Anterior cingulate cortex (tissue), 58 donors: ENCODE results near the gene ARID1B.
A peak's percentile ranks its signal among the peaks of the same experiment; 100 is the strongest.

Source experiments
- DNase-seq, 58 donors: peaks; one replicate each; lab custom pipeline; 2025; lab: John Stamatoyannopoulos, UW

ARID1B gene

DNA sequence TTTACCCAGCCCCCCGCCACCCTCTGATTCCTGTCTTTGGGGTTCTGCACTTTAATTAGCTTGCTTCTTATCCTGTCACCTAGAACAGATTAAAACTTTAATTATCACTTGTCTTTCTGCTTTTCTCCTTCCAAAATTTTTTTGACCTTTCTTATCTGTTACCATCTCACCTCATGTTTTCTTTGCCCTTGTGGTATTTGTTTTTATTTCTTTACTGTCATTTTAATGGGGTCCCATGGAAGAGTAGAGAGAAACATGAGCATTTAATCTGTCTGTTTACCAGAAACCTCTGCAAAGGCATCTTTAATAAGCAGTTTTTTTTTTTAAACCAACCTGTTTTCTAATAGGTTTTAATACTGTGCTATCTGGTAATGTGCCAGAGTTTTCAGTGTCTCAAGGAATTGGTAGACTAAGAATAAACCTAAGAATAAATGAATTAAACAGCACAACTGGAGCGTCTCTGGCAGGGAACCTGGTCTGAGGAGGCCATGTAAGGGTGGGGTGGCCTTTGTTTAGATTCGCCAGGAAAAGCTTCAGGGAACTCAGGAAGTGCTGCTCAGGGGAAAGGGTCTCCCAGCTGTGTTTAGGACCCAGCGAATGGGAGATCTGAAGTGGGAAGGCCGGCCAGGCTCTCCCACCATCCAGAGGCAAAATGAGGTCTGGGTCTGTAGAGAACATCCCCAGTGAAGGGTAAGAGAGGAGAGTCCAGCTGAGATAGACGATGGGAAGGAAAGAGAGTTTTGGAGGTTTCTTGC is 69.8 kb downstream of the ARID1B start:
- DNase-seq: no peak

DNA sequence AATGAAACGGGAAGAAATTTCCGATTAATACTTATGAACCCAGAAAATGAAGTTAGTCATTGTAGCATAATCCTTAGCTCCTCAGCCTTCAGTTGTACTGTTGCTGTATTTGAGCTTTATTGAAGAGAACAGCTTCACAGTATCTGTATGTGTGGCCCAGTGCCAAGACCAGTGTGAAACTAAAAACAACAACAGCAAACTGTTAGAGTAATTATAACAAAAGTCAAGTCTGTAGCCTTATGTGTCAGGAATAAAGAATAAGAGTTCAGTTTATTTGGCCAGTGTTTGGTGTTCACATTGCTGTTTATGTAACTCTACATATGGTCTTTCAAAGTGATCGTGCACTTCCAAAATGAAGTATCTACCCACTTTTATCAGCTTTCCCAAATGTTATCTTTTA is 70.9 kb downstream of the ARID1B start:
- DNase-seq: peak in 1 of 58 donors; percentile 45

GRCh38 chr6:156848533-156848932 is 71.4 kb downstream of the ARID1B start:
- peak in 3 of 58 donors; percentile 12 to 57 (median 32) for DNase-seq

DNA sequence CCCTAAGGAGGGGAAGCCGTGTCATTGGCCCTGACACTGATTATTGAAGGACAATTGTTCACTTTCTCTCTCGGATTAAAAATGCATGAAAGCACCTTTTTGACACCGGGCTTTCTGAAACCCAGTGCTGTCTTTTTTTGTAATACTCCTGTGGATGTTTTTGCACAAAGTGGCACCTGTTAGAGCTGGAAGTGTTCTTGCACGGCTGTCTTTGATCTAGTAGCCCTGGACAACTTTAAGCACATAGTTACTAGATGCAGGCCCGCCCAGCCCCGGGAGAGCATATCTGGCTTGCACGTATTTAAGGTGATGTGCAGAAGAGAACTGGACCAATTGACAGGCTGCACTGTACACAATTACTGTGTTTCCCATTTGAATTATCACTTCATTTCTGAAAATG is 72.6 kb downstream of the ARID1B start:
- no peak for DNase-seq

GRCh38 chr6:156850353-156850752 is 73.2 kb downstream of the ARID1B start:
- no peak for DNase-seq

GRCh38 chr6:156851454-156851921 is 74.3 kb downstream of the ARID1B start:
- no peak for DNase-seq

DNA sequence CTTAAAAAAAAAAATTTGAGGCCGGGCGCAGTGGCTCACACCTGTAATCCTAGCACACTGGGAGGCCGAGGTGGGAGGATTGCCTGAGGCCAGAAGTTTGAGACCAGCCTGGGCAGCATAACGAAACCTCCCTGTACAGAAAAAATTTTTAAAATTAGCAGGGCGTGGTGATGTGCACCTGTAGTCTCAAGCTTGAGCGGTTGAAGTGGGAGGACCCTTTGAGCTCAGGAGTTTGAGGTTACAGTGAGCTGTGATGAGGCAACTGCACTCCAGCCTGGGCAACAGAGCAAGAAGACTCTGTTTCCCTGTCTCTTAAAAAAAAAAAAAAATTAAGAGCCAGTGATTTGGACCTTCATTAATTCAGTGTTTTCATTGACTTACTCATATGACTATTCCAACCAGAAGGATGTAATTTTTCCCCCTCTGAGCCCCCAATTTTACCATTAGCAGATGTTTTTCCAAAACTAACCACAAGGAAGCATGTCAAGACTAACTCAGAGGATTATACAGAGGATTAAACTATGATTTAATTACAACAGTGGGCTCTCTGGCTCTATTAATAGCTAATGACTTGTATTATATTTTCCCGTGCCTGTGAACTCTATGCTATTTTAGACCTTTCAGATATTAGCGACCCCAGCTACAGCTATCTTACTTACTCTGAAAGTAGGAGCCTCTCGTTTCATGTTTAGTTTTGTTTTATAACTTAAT is 75.1 kb downstream of the ARID1B start:
- no peak for DNase-seq

DNA sequence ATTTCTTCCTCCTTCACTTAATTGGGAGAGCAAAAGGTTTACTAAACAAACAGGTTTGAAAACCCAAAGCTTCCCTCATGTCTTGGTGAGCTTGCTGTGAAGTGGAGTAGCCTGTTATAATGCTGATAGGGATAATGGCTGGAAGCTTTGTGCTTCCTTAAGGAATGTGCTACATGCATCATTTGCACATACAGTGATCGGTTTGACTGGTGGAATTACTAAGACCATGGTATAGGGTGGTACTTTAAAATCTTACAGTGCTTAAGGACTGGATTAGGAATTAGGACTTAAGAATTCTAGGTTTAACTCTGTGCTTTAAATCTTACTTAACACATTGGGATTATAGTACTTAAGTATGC is 75.7 kb downstream of the ARID1B start:
- no peak for DNase-seq

GRCh38 chr6:156853733-156854132 is 76.6 kb downstream of the ARID1B start:
- DNase-seq: no peak

GRCh38 chr6:156854466-156855161 is 77.4 kb downstream of the ARID1B start:
- DNase-seq: no peak

- no peak for DNase-seq
Observed at GRCh38 chr6:156857573-156857972, 80.4 kb downstream of the ARID1B start.

- peak in 2 of 58 donors; percentile 17 to 36 for DNase-seq
Observed at GRCh38 chr6:156859686-156860085, 82.5 kb downstream of the ARID1B start.

- peak in 1 of 58 donors; percentile 9 for DNase-seq
Observed at GRCh38 chr6:156862711-156863110, 85.5 kb downstream of the ARID1B start.

GRCh38 chr6:156863504-156863903 is 86.3 kb downstream of the ARID1B start:
- no peak for DNase-seq

DNA sequence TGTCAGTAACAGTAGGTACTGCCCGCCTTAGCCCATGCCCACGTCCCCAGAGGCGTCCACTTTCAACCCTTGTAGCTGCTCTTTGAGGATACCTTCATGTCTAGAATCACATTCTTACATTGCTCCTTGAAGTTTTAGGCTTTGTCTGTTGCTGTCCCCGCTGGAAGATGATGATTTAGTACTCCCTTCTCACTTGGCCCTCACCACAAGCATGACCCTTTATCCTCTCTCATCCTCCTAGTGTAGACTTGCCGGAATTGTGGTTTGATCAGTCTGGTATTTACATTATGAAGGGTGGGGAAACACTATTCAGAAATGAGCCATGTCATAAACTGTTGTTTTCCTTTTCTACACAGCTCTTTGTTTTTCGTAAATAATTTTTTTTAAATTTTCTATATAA is 87.4 kb downstream of the ARID1B start:
- DNase-seq: no peak

DNA sequence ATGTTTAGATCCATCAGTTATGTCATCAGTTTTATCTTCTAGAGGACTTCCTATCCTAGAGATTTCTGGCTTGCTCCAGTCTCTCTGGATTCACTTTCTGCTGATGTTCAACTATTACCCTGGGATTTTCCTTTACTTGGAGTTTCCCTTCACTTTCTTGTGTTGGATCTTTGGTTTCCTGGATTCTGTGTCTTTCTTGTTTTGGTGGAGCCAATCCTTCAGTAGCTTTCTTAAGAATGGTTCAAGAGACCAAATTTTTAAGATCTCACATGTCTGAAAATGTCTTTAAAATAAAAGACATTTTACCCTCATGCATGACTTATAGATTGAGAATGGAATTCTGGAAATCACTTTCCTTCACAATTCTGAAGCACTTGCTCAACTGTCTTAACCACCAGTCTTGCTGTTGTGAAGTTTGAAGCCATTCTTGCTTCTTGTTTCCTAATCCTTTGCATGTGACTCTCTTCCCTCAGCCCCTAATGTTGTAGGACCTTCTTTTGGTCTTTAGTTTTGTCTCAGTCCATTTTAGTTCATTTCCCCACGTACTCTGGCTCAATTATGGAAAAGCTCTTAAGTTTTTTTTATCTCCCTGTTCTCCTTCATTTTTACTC is 87.9 kb downstream of the ARID1B start:
- no peak for DNase-seq

DNA sequence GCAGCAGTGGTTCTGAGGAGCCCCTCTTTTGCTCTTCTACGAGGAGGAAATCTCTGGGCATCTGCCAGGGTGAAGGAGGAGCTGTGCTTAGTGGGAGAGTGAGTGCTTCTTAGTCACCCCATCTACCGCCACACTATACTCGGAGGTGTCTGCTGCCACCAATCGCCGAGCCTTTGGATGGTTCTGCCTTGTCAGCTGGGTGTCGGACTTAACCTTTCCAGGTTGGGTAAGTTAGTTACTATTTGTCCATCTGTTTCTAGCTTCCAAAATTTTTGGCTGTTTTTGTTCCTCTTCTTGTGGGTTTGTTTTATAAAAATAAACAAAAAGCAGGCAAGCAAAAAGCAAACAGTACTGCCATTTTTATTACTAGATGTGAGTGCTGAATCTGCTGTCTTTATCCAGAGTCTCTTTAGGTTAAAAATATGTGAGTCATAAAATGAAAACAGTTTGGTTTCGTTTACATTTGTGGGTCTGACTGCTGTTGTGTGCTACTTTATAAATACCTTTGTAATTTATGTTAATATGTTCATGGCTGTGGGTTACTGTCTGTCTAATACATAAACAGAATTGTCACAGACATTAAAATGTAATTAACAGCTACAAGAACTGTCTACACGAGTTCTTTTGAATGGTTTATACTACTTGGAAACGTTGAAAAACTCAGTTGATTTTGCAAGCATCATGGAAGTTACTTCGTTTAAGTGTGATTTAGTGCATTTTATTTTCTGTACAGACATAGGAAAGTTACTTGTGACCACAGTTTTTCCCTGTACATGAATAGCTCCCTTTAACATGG is 89.2 kb downstream of the ARID1B start:
- peak in 18 of 58 donors; percentile 7 to 41 (median 16) for DNase-seq

DNA sequence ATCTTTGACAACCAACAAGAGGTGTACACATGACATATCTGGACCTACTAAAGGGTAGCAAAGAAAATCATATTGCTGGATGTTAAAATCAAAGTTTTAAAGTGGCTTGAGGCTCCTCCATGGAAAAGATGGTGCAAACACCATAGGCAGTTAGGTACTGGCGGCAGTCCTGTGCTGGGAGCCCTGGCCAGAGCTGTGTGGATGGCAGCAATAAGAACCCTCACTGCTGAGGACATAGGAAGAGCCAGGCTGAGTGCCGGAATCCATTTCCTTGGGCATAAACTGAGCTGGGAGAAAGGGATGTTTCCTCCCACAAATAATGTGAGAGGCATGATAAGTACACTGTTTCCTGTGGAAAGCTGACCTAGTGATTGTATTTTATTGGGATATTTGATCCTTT is 89.9 kb downstream of the ARID1B start:
- DNase-seq: no peak

GRCh38 chr6:156868385-156868784 is 91.2 kb downstream of the ARID1B start:
- no peak for DNase-seq

DNA sequence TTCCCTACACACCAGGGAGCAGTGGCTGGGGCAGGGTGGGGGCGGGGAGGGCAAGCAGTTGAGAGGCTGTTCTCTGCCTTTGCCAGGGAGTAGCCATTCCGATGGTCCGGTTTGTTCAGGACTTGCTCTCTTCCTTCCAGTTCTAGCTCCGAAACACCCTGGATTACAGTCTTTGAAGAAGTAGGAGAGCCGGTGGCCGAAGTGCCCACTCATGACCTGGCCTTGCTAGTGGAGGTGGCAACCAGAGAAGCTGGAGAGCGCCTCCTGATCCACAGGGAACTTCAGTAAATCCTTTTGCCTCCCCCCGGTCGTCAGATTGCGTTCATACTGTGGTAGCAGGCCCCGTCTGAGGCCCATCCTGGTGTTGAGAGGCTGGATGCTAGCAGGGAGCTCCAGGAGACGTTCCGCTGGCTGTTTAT is 92.8 kb downstream of the ARID1B start:
- no peak for DNase-seq
